PC-3 (cell line): ENCODE results near the gene DNAJA2. TPM values are rescaled to one million over a fixed set of nuclear protein-coding genes. Genes with fewer than 3 reads are reported as not detected.

Experiments used
- ATAC-seq: fragments of 200-7000 bp; cut with Tn5 transposase; 2 replicates; pipeline ENCODE4 v1.9.1; 2020; ENCODE audit warnings: mild to moderate bottlenecking, moderate library complexity
- BruUV-seq: library from RNA; stranded (reverse); fragments of 400-500 nt; replicated peaks from 2 replicates; lab custom pipeline; 2021; lab: Mats Ljungman, UMichigan
- CTCF ChIA-PET: fragments of 300-600 bp; sonication (Branson Sonifier 250); formaldehyde crosslinking; loops from one replicate; lab custom pipeline; 2022; ENCODE audit warnings: antibody characterized with exemption; lab: Charles Lee
- POLR2A ChIA-PET: fragments of 300-600 bp; sonication (Branson Sonifier 250); formaldehyde crosslinking; loops from one replicate; lab custom pipeline; 2022; ENCODE audit warnings: antibody characterized with exemption; ENCODE audit not compliant: unreplicated experiment; lab: Charles Lee
- DNase-seq: peaks from one replicate; pipeline ENCODE4 v3.0.0-alpha.2; 2015
- H2AFZ ChIP-seq: fragments of 300-600 bp; sonication (generic); 2 replicates; pipeline ENCODE4 v1.6.0; 2016; ENCODE audit warnings: antibody characterized with exemption, low read length
- H3F3A ChIP-seq: fragments of 300-600 bp; sonication (generic); one replicate; pipeline ENCODE4 v1.6.0; 2017; ENCODE audit warnings: antibody characterized with exemption, low read length, control low read depth, mild to moderate bottlenecking; ENCODE audit not compliant: unreplicated experiment
- H3K27ac ChIP-seq: fragments of 300-600 bp; sonication (generic); 2 replicates; pipeline ENCODE4 v1.5.1; 2016; ENCODE audit warnings: mild to moderate bottlenecking, low read length
- H3K27me3 ChIP-seq: fragments of 300-600 bp; sonication (generic); 2 replicates; pipeline ENCODE4 v1.6.1; 2016; ENCODE audit warnings: low read length, mixed read lengths
- H3K36me3 ChIP-seq: fragments of 300-600 bp; sonication (generic); 2 replicates; pipeline ENCODE4 v1.6.1; 2016; ENCODE audit warnings: low read depth, mixed run types, low read length, mixed read lengths
- H3K4me1 ChIP-seq: fragments of 300-600 bp; sonication (generic); 2 replicates; pipeline ENCODE4 v1.5.1; 2016; ENCODE audit warnings: low read length; ENCODE audit not compliant: insufficient read depth
- H3K4me2 ChIP-seq: fragments of 300-600 bp; sonication (generic); 2 replicates; pipeline ENCODE4 v1.6.0; 2016; ENCODE audit warnings: low read length
- H3K4me3 ChIP-seq: fragments of 300-600 bp; sonication (generic); 2 replicates; pipeline ENCODE4 v1.5.1; 2016; ENCODE audit warnings: mild to moderate bottlenecking, low read length, mixed read lengths
- H3K79me2 ChIP-seq: fragments of 300-600 bp; sonication (generic); 2 replicates; pipeline ENCODE4 v1.6.1; 2017; ENCODE audit warnings: low read length, mixed read lengths
- H3K9ac ChIP-seq: fragments of 300-600 bp; sonication (generic); 2 replicates; pipeline ENCODE4 v1.6.0; 2016; ENCODE audit warnings: mild to moderate bottlenecking, low read length
- H3K9me2 ChIP-seq: fragments of 300-600 bp; sonication (generic); replicated peaks from 2 replicates; pipeline ENCODE4 v1.6.1; 2016; ENCODE audit warnings: mixed run types, low read length, mixed read lengths
- H3K9me3 ChIP-seq: fragments of 300-600 bp; sonication (generic); 2 replicates; pipeline ENCODE4 v1.6.1; 2016; ENCODE audit warnings: low read length, mixed read lengths
- H4K20me1 ChIP-seq: fragments of 300-600 bp; sonication (generic); 2 replicates; pipeline ENCODE4 v1.6.1; 2016; ENCODE audit warnings: low read length, mixed read lengths
- CTCF ChIP-seq: fragments of 300-600 bp; sonication (generic); conservative IDR thresholded peaks from 2 replicates; pipeline ENCODE4 v1.5.1; 2017; ENCODE audit warnings: antibody characterized with exemption, low read depth, mild to moderate bottlenecking, low read length
- EZH2 ChIP-seq: fragments of 300-600 bp; sonication (generic); IDR thresholded peaks from one replicate; pipeline ENCODE4 v1.6.1; 2017; ENCODE audit warnings: antibody characterized with exemption, mild to moderate bottlenecking, low read length; ENCODE audit not compliant: unreplicated experiment
- EZH2phosphoT487 ChIP-seq: fragments of 300-600 bp; sonication (generic); IDR thresholded peaks from 2 replicates; pipeline ENCODE4 v1.6.1; 2018; ENCODE audit warnings: mild to moderate bottlenecking, antibody characterized with exemption, low read length, borderline replicate concordance
- intact Hi-C: fragments of 100-400 bp; cut with micrococcal nuclease; formaldehyde crosslinking; loops from 2 replicates; pipeline ENCODE4 v1.9.0; 2023
- total RNA-seq: library from RNA; depleted of rRNA; stranded (reverse); fragments of >200 nt; gene quantifications from 2 replicates; pipeline ENCODE4 v1.2.3, GENCODE V29; 2014

DNAJA2 gene
- total RNA-seq, 1 experiment from 2014 or later: 44.5 TPM

DNA sequence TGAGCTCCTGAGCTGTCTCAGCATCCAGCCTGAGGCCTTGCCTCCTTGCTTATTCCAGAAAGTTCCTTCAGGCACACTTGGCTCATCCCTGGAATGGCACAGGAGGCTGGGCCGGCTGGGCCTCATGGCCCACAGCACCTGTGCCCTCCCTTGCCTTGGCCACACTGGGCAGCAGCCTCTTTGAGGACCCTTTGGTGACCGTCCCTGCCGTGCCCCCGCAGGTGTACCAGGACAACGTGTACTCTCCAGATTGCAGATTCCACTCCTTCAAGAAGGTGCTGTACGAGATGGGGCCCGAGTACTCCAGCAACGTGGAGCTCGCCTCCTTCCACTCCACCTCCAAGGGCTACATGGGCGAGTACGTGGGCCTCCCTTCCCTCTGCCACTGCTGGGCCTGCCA is 55.1 kb downstream of the DNAJA2 start:
- DNase-seq (no peak), ATAC-seq (no peak)
- no peak overlapping the region for H3K27ac ChIP-seq
- no peaks in the 10 kb centered on the region for H4K20me1 ChIP-seq
- BruUV-seq: no TSS peak
- H3K4me3 ChIP-seq: no peak overlapping the region
- H3K79me2 ChIP-seq: no peaks in the 10 kb centered on the region
- ChIA-PET POLR2A (no interaction called here), CTCF (no interaction called here)
- no peaks in the 10 kb centered on the region for H3F3A ChIP-seq
- no peak overlapping the region for H3K4me2 ChIP-seq
- TF ChIP-seq CTCF (no peak), EZH2 (no peak), EZH2phosphoT487 (no peak)
- H3K9me3 ChIP-seq: no peaks in the 10 kb centered on the region
- H2AFZ ChIP-seq: no peak overlapping the region
- H3K9me2 ChIP-seq: no peaks in the 10 kb centered on the region
- no peak overlapping the region for H3K9ac ChIP-seq
- no peaks in the 10 kb centered on the region for H3K36me3 ChIP-seq
- intact Hi-C loops: no loop called here
- H3K27me3 ChIP-seq: no peaks in the 10 kb centered on the region
- no peaks in the 10 kb centered on the region for H3K4me1 ChIP-seq

- TF ChIP-seq EZH2 (no peak), CTCF (no peak), EZH2phosphoT487 (no peak)
- H3K4me1 ChIP-seq: no peaks in the 10 kb centered on the region
- no peak overlapping the region for H3K27ac ChIP-seq
- DNase-seq: no peak
- H3K4me3 ChIP-seq: no peak overlapping the region
- H3K9me3 ChIP-seq: no peaks in the 10 kb centered on the region
- no peaks in the 10 kb centered on the region for H4K20me1 ChIP-seq
- no peak; the same call in 1 of the 2 replicates for ATAC-seq
- intact Hi-C loops: no loop called here
- no peak overlapping the region for H3K4me2 ChIP-seq
- no peaks in the 10 kb centered on the region for H3K27me3 ChIP-seq
- H3K9me2 ChIP-seq: no peaks in the 10 kb centered on the region
- H3K36me3 ChIP-seq: no peaks in the 10 kb centered on the region
- H2AFZ ChIP-seq: no peak overlapping the region
- CTCF ChIA-PET: no interaction called here
- no peaks in the 10 kb centered on the region for H3F3A ChIP-seq
- BruUV-seq: no TSS peak
- no peaks in the 10 kb centered on the region for H3K79me2 ChIP-seq
- H3K9ac ChIP-seq: no peak overlapping the region
- POLR2A ChIA-PET: no interaction called here
These were observed 56.5 kb downstream of the DNAJA2 start for GRCh38 chr16:46916980-46917379.

DNA sequence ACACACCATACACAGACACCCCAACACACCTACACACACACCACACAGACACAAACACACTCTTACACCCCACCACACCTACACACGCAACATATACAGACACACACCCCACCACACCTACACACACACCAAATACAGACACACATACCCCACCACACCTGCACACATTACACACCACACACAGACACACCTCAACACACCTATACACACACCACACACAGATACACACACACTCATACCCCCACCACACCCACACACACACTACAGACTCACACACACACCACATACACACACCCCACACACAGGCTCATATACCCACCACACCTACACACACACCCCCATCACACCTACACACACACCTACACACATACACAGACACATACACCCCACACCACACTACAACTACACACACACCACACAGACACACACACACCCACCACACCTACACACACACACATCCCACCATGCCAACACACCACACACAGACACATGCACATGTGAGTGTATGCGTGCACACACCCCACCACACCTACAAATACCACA is 57.9 kb downstream of the DNAJA2 start:
- no peak overlapping the region for H3K27ac ChIP-seq
- H3K9me2 ChIP-seq: no peaks in the 10 kb centered on the region
- H3K9me3 ChIP-seq: no peaks in the 10 kb centered on the region
- H4K20me1 ChIP-seq: no peaks in the 10 kb centered on the region
- H3K4me1 ChIP-seq: no peaks in the 10 kb centered on the region
- no peak overlapping the region for H3K9ac ChIP-seq
- H3K4me3 ChIP-seq: no peak overlapping the region
- no peak overlapping the region for H3K4me2 ChIP-seq
- no peaks in the 10 kb centered on the region for H3K79me2 ChIP-seq
- TF ChIP-seq EZH2phosphoT487: no peak
- no peak for TF ChIP-seq CTCF
- no peak for TF ChIP-seq EZH2
- ATAC-seq (no peak), DNase-seq (no peak)
- no peaks in the 10 kb centered on the region for H3F3A ChIP-seq
- H3K27me3 ChIP-seq: no peaks in the 10 kb centered on the region
- intact Hi-C loops: no loop called here
- no TSS peak for BruUV-seq
- H2AFZ ChIP-seq: no peak overlapping the region
- no peaks in the 10 kb centered on the region; the same call in 1 of the 2 replicates for H3K36me3 ChIP-seq
- CTCF ChIA-PET: no interaction called here
- POLR2A ChIA-PET: no interaction called here
